H1 (cell line): ENCODE measurements around the gene CDYL. TPM values are rescaled to one million over a fixed set of nuclear protein-coding genes. Genes with fewer than 3 reads are reported as not detected.

Experiments used
- CTCF ChIA-PET: fragments of 300-600 bp; sonication (Branson Sonifier 250); formaldehyde crosslinking; loops from one replicate; lab custom pipeline; 2021; ENCODE audit not compliant: partially characterized antibody; lab: Charles Lee
- POLR2A ChIA-PET: fragments of 300-600 bp; sonication (Branson Sonifier 250); formaldehyde crosslinking; loops from one replicate; lab custom pipeline; 2021; ENCODE audit warnings: inconsistent platforms; ENCODE audit not compliant: partially characterized antibody; lab: Charles Lee
- DNase-seq, 2 experiments: peaks; one replicate each; pipeline versions ENCODE4 v3.0.0 to v3.0.0-alpha.2; 2010 to 2022; ENCODE audit warnings: low spot score in 2 of 2, low read depth in 1 of 2, mixed read lengths in 1 of 2
- FAIRE-seq: peaks from 2 replicates; lab custom pipeline; 2011; peaks lifted over from hg19 to GRCh38; lab: Jason Lieb, UNC
- H2AFZ ChIP-seq: 2 replicates; pipeline ENCODE4 v1.8.1; 2012; ENCODE audit warnings: low read length, inconsistent platforms
- H2AK5ac ChIP-seq: 2 replicates; pipeline ENCODE4 v1.6.1; 2013; ENCODE audit warnings: low read depth, low read length
- H2BK120ac ChIP-seq: replicated peaks from 2 replicates; pipeline ENCODE3; 2013; ENCODE audit warnings: low read depth, low read length, inconsistent platforms
- H2BK12ac ChIP-seq: 2 replicates; pipeline ENCODE4 v1.6.1; 2013; ENCODE audit warnings: low read depth, low read length
- H2BK15ac ChIP-seq: 2 replicates; pipeline ENCODE4 v1.6.1; 2013; ENCODE audit warnings: low read length
- H2BK20ac ChIP-seq: 2 replicates; pipeline ENCODE4 v1.6.1; 2013; ENCODE audit warnings: low read length
- H2BK5ac ChIP-seq: 2 replicates; pipeline ENCODE4 v1.6.1; 2013; ENCODE audit warnings: low read depth, low read length
- H3K14ac ChIP-seq: 2 replicates; pipeline ENCODE4 v1.6.1; 2013; ENCODE audit warnings: inconsistent platforms; ENCODE audit not compliant: insufficient read length
- H3K18ac ChIP-seq: 2 replicates; pipeline ENCODE4 v1.6.1; 2013; ENCODE audit warnings: low read length; ENCODE audit errors: extremely low read depth
- H3K23ac ChIP-seq: 2 replicates; pipeline ENCODE4 v1.6.1; 2013; ENCODE audit warnings: inconsistent platforms; ENCODE audit not compliant: insufficient read length
- H3K23me2 ChIP-seq: 2 replicates; pipeline ENCODE4 v1.6.1; 2013; ENCODE audit warnings: low read depth, low read length
- H3K27ac ChIP-seq: 2 replicates; pipeline ENCODE4 v1.6.1; 2011; ENCODE audit warnings: low read depth, low read length, inconsistent platforms
- H3K27me3 ChIP-seq, 4 experiments: replicated peaks in 1 of 4; 1 replicate in 1 of 4; 2 replicates in 3 of 4; pipeline versions ENCODE4 v1.6.1 to v1.8.1; 2011 to 2013; ENCODE audit warnings: low read length in 3 of 4, mild to moderate bottlenecking in 3 of 4, inconsistent platforms in 2 of 4, mixed read lengths in 2 of 4, moderate library complexity in 1 of 4; ENCODE audit not compliant: control insufficient read depth in 3 of 4, insufficient read depth in 3 of 4; ENCODE audit errors: extremely low read depth in 1 of 4
- H3K36me3 ChIP-seq, 4 experiments: 2 replicates each; pipeline versions ENCODE4 v1.6.1 to v1.8.1; 2011 to 2013; ENCODE audit warnings: mild to moderate bottlenecking in 4 of 4, low read length in 3 of 4, moderate library complexity in 2 of 4, control low read depth in 1 of 4, inconsistent platforms in 1 of 4; ENCODE audit not compliant: insufficient read depth in 4 of 4, control insufficient read depth in 2 of 4
- H3K4ac ChIP-seq: replicated peaks from 2 replicates; pipeline ENCODE3; 2013; ENCODE audit warnings: low read length, low read depth, mixed read lengths, inconsistent platforms; ENCODE audit not compliant: insufficient read length
- H3K4me1 ChIP-seq, 4 experiments: replicated peaks in 1 of 4; 1 replicate in 1 of 4; 2 replicates in 3 of 4; pipeline versions ENCODE4 v1.6.1 to v1.8.1; 2011 to 2013; ENCODE audit warnings: low read length in 3 of 4, inconsistent platforms in 2 of 4, mixed read lengths in 1 of 4; ENCODE audit not compliant: insufficient read depth in 4 of 4, control insufficient read depth in 3 of 4
- H3K4me2 ChIP-seq, 2 experiments: 2 replicates each; pipeline versions ENCODE4 v1.6.1 to v1.8.1; 2011 to 2013; ENCODE audit warnings: low read depth in 2 of 2, low read length in 2 of 2, control low read depth in 1 of 2, inconsistent platforms in 1 of 2, mild to moderate bottlenecking in 1 of 2; ENCODE audit not compliant: insufficient read depth in 1 of 2
- H3K4me3 ChIP-seq, 4 experiments: fragments of 200-600, 300-600 bp in 1 of 4; sonication (generic), shearing (Covaris generic), sonication (Bioruptor Twin) in 1 of 4; 2 replicates each; pipeline versions ENCODE4 v1.5.1 to v1.8.1; 2011 to 2016; ENCODE audit warnings: low read length in 4 of 4, low read depth in 3 of 4, control low read depth in 2 of 4, inconsistent platforms in 2 of 4, mild to moderate bottlenecking in 2 of 4, mixed read lengths in 1 of 4, moderate library complexity in 1 of 4; ENCODE audit not compliant: insufficient read depth in 2 of 4; ENCODE audit errors: extremely low read depth in 1 of 4
- H3K56ac ChIP-seq: replicated peaks from 2 replicates; pipeline ENCODE3; 2013; ENCODE audit warnings: low read depth, mild to moderate bottlenecking, mixed read lengths, low read length, inconsistent platforms; ENCODE audit not compliant: insufficient read length
- H3K79me1 ChIP-seq: 2 replicates; pipeline ENCODE4 v1.6.1; 2013; ENCODE audit warnings: low read depth, low read length, control low read depth
- H3K79me2 ChIP-seq, 2 experiments: 2 replicates each; pipeline versions ENCODE4 v1.6.1 to v1.8.1; 2012 to 2013; ENCODE audit warnings: low read length in 2 of 2, mild to moderate bottlenecking in 2 of 2, inconsistent platforms in 1 of 2; ENCODE audit not compliant: insufficient read depth in 2 of 2, control insufficient read depth in 1 of 2
- H3K9ac ChIP-seq, 4 experiments: replicated peaks in 1 of 4; 1 replicate in 1 of 4; 2 replicates in 3 of 4; pipeline versions ENCODE4 v1.6.1 to v1.8.1; 2011 to 2013; ENCODE audit warnings: low read depth in 3 of 4, low read length in 3 of 4, control low read depth in 2 of 4, mild to moderate bottlenecking in 2 of 4, moderate library complexity in 2 of 4, inconsistent platforms in 1 of 4; ENCODE audit errors: extremely low read depth in 1 of 4
- H3K9me3 ChIP-seq, 2 experiments: 2 replicates each; pipeline versions ENCODE4 v1.6.1 to v1.8.1; 2012 to 2013; ENCODE audit warnings: mild to moderate bottlenecking in 2 of 2, moderate library complexity in 2 of 2, control low read depth in 1 of 2, inconsistent platforms in 1 of 2, low read depth in 1 of 2, low read length in 1 of 2, mixed read lengths in 1 of 2; ENCODE audit not compliant: insufficient read depth in 2 of 2
- H4K20me1 ChIP-seq, 2 experiments: replicated peaks in 1 of 2; 2 replicates each; pipeline versions ENCODE3 to v1.8.1; 2011 to 2013; ENCODE audit warnings: inconsistent platforms in 2 of 2, low read length in 2 of 2, mild to moderate bottlenecking in 1 of 2; ENCODE audit not compliant: insufficient read depth in 2 of 2, control insufficient read depth in 1 of 2
- H4K5ac ChIP-seq: 2 replicates; pipeline ENCODE4 v1.6.1; 2013; ENCODE audit warnings: low read length, low read depth, mixed read lengths, inconsistent platforms; ENCODE audit not compliant: insufficient read length
- H4K8ac ChIP-seq: 2 replicates; pipeline ENCODE4 v1.8.0; 2013; ENCODE audit warnings: mild to moderate bottlenecking, moderate library complexity, low read length, inconsistent platforms; ENCODE audit not compliant: insufficient read depth; ENCODE audit errors: extremely low read depth
- H4K91ac ChIP-seq: replicated peaks from 2 replicates; pipeline ENCODE3; 2013; ENCODE audit warnings: low read length, mixed read lengths, inconsistent platforms; ENCODE audit not compliant: insufficient read length
- BACH1 ChIP-seq: IDR thresholded peaks from 2 replicates; pipeline ENCODE4 v1.6.1; 2012; ENCODE audit warnings: low read length, improper control_type of control experiment
- BRCA1 ChIP-seq: IDR thresholded peaks from 2 replicates; pipeline ENCODE4 v1.6.1; 2012; ENCODE audit warnings: low read depth, low read length, improper control_type of control experiment
- EZH2 ChIP-seq: fragments of 200-600 bp; sonication (generic); IDR thresholded peaks from 2 replicates; pipeline ENCODE4 v1.7.1; 2012; ENCODE audit warnings: low read depth, mild to moderate bottlenecking, moderate library complexity, low read length, inconsistent platforms; ENCODE audit not compliant: severe bottlenecking
- JUND ChIP-seq: IDR thresholded peaks from 2 replicates; pipeline ENCODE4 v1.6.1; 2011; ENCODE audit warnings: mild to moderate bottlenecking, improper control_type of control experiment, low read length
- KDM5A ChIP-seq: fragments of 200-600 bp; IDR thresholded peaks from 2 replicates; pipeline ENCODE4 v1.7.1; 2012; ENCODE audit warnings: mild to moderate bottlenecking, low read length, inconsistent platforms, mixed read lengths
- NANOG ChIP-seq: IDR thresholded peaks from 2 replicates; pipeline ENCODE4 v1.6.1; 2011; ENCODE audit warnings: low read length, low read depth, mild to moderate bottlenecking, inconsistent platforms; ENCODE audit not compliant: insufficient read depth, poor library complexity, severe bottlenecking
- RBBP5 ChIP-seq: IDR thresholded peaks from 2 replicates; pipeline ENCODE4 v1.7.1; 2012; ENCODE audit warnings: low read depth, mild to moderate bottlenecking, inconsistent platforms, low read length, moderate library complexity, borderline replicate concordance
- RNF2 ChIP-seq: fragments of 200-900, 300-1000 bp; sonication (generic); IDR thresholded peaks from 2 replicates; pipeline ENCODE4 v1.7.1; 2016; ENCODE audit warnings: borderline replicate concordance, low read depth, mild to moderate bottlenecking, antibody characterized with exemption, low read length; ENCODE audit not compliant: poor library complexity, severe bottlenecking; ENCODE audit errors: missing control alignments
- SP4 ChIP-seq: IDR thresholded peaks from 2 replicates; pipeline ENCODE4 v1.6.1; 2012; ENCODE audit warnings: low read length, inconsistent platforms
- TCF12 ChIP-seq: IDR thresholded peaks from 2 replicates; pipeline ENCODE4 v1.6.1; 2011; ENCODE audit warnings: low read depth, mild to moderate bottlenecking, low read length
- TEAD4 ChIP-seq: IDR thresholded peaks from 2 replicates; pipeline ENCODE4 v1.6.1; 2012; ENCODE audit warnings: low read depth, low read length, inconsistent platforms, mixed read lengths
- WGBS, 2 experiments: shearing (Covaris generic) in 1 of 2; methylation state at CpG; one replicate each; pipeline versions ENCODE4 v1.1.6 to v1.1.7; 2013 to 2015; ENCODE audit warnings: low lambda C conversion rate in 2 of 2, mixed read lengths in 2 of 2, inconsistent platforms in 1 of 2, low coverage in 1 of 2, missing lambda C conversion rate in 1 of 2; ENCODE audit not compliant: insufficient replicate concordance in 2 of 2, insufficient coverage in 1 of 2, insufficient read length in 1 of 2; ENCODE audit errors: extremely low coverage in 1 of 2, missing lambda C conversion rate in 1 of 2; 5-methylcytosine and 5-hydroxymethylcytosine counted together
- polyA plus RNA-seq, 7 experiments: library from polyadenylated mRNA; depleted of rRNA in 3 of 7; stranded (reverse) in 5 of 7; unstranded in 2 of 7; fragments of >200 nt in 5 of 7; fragments of 200-250 nt in 2 of 7; gene quantifications; 1 replicate in 5 of 7; 2 replicates in 1 of 7; 4 replicates in 1 of 7; pipeline versions ENCODE4 v1.2.1 to v1.2.3, GENCODE V29; 2011 to 2013; ENCODE audit warnings: missing spikeins in 2 of 7, mixed read lengths in 2 of 7
- total RNA-seq: library from RNA; stranded (reverse); fragmentation: NEBNext Ultra II Directional; extraction: Animal tissue kit (Norgen Biotek cat#: 25700); gene quantifications from 2 replicates; pipeline ENCODE4 v1.2.1, GENCODE V29; 2021
- TF ChIP-seq, protein P1 (sequence below): IDR thresholded peaks from 2 replicates; pipeline ENCODE4 v1.6.1; 2012; ENCODE audit warnings: inconsistent platforms

The CDYL gene
- total and polyA plus RNA-seq, 2 of the 8 experiments (the other 6 are each of a cell fraction or from before 2014, with no cell fraction given): 56.4 to 119 TPM

DNA sequence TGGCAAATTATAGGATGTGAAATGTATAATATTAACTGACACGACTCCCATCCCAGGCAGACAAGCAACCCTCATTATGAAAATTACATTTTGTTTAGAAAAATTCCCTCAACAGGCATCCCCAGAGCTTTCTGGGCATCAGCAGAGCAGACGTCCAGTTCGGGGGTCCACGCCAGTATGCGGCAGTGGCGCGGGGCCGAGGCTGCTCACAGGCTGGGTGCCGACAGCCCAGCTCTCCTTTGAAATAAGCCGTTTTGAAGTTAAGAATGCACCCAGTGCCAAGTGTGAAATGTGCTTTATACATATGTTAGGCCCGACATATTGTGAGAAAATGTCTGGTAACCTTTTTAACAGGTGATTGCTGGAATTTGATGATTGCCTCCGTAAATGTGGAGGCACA lies 177.2 kb downstream of the CDYL start:
- Histone ChIP-seq H3K23me2 (no peaks in the 10 kb centered on the region), H3K18ac (no peak overlapping the region), H4K91ac (no peak overlapping the region), H3K27ac (no peak overlapping the region), H3K14ac (no peak overlapping the region), H4K8ac (no peak overlapping the region), H3K27me3 (no peaks in the 10 kb centered on the region), H3K9ac (no peak overlapping the region), H3K56ac (no peak overlapping the region), H4K5ac (no peak overlapping the region), H3K4ac (no peak overlapping the region), H3K79me1 (no peaks in the 10 kb centered on the region; the same call in 1 of the 2 replicates), H3K9me3 (no peaks in the 10 kb centered on the region), H2BK12ac (no peak overlapping the region), H3K23ac (no peak overlapping the region), H2BK120ac (no peak overlapping the region), H2AK5ac (no peak overlapping the region)
- FAIRE-seq (no peak), DNase-seq (no peak)
- POLR2A ChIA-PET: no interaction called here
- TF ChIP-seq, protein P1, sequence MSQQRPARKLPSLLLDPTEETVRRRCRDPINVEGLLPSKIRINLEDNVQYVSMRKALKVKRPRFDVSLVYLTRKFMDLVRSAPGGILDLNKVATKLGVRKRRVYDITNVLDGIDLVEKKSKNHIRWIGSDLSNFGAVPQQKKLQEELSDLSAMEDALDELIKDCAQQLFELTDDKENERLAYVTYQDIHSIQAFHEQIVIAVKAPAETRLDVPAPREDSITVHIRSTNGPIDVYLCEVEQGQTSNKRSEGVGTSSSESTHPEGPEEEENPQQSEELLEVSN: no peak
- TF ChIP-seq SP4 (no peak), TEAD4 (no peak), RNF2 (no peak), BACH1 (no peak), BRCA1 (no peak), RBBP5 (no peak), JUND (no peak), EZH2 (no peak), NANOG (no peak), TCF12 (no peak), KDM5A (no peak)
- TF ChIP-seq, all 59 proteins: peak for 0
- no peak overlapping the region for H2BK20ac ChIP-seq
- CTCF ChIA-PET: interaction anchor here (0.7 to 1.5 kb wide), 5 partner anchors 11 to 109 kb away, joined by 3 to 5 read pairs (median 3); no protein-coding TSS in a partner anchor
- peaks cover 0 to 3% of the 10 kb centered on the region in 2 experiments; a peak in 1 of 4 replicates for H3K79me2 ChIP-seq
- peaks cover 2 to 51% (median 14%) of the 10 kb centered on the region in 4 experiments; a peak in 6 of 8 replicates for H3K36me3 ChIP-seq
- H2BK15ac ChIP-seq: no peak overlapping the region
- H3K4me3 ChIP-seq: no peak overlapping the region
- no peak overlapping the region for H2BK5ac ChIP-seq
- 96% methylated on average over 12 of the region's 12 CpGs; no CpG with 5 or more reads in 1 of the 2 experiments for WGBS, 2 experiments
- H2AFZ ChIP-seq: no peak overlapping the region
- H3K4me2 ChIP-seq: no peak overlapping the region
- peaks cover 1 to 10% (median 4%) of the 10 kb centered on the region in 4 experiments for H3K4me1 ChIP-seq
- H4K20me1 ChIP-seq: peaks cover 3 to 10% of the 10 kb centered on the region in 2 experiments
